ENCODE data around the gene SOSTDC1.

SOSTDC1 gene

GRCh38 chr7:16492513-16493062, 27.1 kb upstream of the SOSTDC1 start:
- CTCF ChIA-PET = no interaction called here
- TF ChIP-seq CTBP1 (IDR thresholded peaks at IDR 0.05; ENCODE audit: borderline replicate concordance) (no peak), HDGF (IDR thresholded peaks at IDR 0.05; ENCODE audit: borderline replicate concordance) (no peak), LEF1 (IDR thresholded peaks at IDR 0.05; ENCODE audit: borderline replicate concordance) (no peak), ZNF384 (IDR thresholded peaks at IDR 0.05) (no peak), ARNT (IDR thresholded peaks at IDR 0.05) (no peak), BHLHE40 (IDR thresholded peaks at IDR 0.05; ENCODE audit: borderline replicate concordance) (no peak), TARDBP (IDR thresholded peaks at IDR 0.05) (no peak), FOXK2 (IDR thresholded peaks at IDR 0.05) (no peak), ELF4 (IDR thresholded peaks at IDR 0.05) (no peak), SUZ12 (IDR thresholded peaks at IDR 0.05) (no peak), SP1 (IDR thresholded peaks at IDR 0.05) (no peak), L3MBTL2 (conservative IDR thresholded peaks at IDR 0.05) (no peak), PKNOX1 (IDR thresholded peaks at IDR 0.05) (no peak), NFRKB (IDR thresholded peaks at IDR 0.05) (no peak)
- POLR2A ChIA-PET = no interaction called here
- DNase-seq (ENCODE audit: extremely low spot score) = no peak

- ChIA-PET POLR2A (no interaction called here), CTCF (no interaction called here)
- no peak for TF ChIP-seq L3MBTL2 (conservative IDR thresholded peaks at IDR 0.05)
- TF ChIP-seq ZNF384 (IDR thresholded peaks at IDR 0.05) = no peak
- no peak for TF ChIP-seq ELF4 (IDR thresholded peaks at IDR 0.05)
- TF ChIP-seq TARDBP (IDR thresholded peaks at IDR 0.05) = no peak
- TF ChIP-seq LEF1 (IDR thresholded peaks at IDR 0.05; ENCODE audit: borderline replicate concordance) = no peak
- no peak for TF ChIP-seq BHLHE40 (IDR thresholded peaks at IDR 0.05; ENCODE audit: borderline replicate concordance)
- no peak for TF ChIP-seq ARNT (IDR thresholded peaks at IDR 0.05)
- TF ChIP-seq FOXM1 (IDR thresholded peaks at IDR 0.05; ENCODE audit: borderline replicate concordance) = no peak
- no peak for TF ChIP-seq SP1 (IDR thresholded peaks at IDR 0.05)
- no peak for TF ChIP-seq SUZ12 (IDR thresholded peaks at IDR 0.05)
- no peak for TF ChIP-seq CTBP1 (IDR thresholded peaks at IDR 0.05; ENCODE audit: borderline replicate concordance)
- no peak for TF ChIP-seq FOXA1 (IDR thresholded peaks at IDR 0.05)
- TF ChIP-seq FOXK2 (IDR thresholded peaks at IDR 0.05) = no peak
- no peak for TF ChIP-seq PKNOX1 (IDR thresholded peaks at IDR 0.05)
- TF ChIP-seq HDGF (IDR thresholded peaks at IDR 0.05; ENCODE audit: borderline replicate concordance) = no peak
- no peak for TF ChIP-seq NFRKB (IDR thresholded peaks at IDR 0.05)
- DNase-seq (ENCODE audit: extremely low spot score) = no peak
These were observed 25.6 kb upstream of the SOSTDC1 start for GRCh38 chr7:16491148-16491547.

DNA sequence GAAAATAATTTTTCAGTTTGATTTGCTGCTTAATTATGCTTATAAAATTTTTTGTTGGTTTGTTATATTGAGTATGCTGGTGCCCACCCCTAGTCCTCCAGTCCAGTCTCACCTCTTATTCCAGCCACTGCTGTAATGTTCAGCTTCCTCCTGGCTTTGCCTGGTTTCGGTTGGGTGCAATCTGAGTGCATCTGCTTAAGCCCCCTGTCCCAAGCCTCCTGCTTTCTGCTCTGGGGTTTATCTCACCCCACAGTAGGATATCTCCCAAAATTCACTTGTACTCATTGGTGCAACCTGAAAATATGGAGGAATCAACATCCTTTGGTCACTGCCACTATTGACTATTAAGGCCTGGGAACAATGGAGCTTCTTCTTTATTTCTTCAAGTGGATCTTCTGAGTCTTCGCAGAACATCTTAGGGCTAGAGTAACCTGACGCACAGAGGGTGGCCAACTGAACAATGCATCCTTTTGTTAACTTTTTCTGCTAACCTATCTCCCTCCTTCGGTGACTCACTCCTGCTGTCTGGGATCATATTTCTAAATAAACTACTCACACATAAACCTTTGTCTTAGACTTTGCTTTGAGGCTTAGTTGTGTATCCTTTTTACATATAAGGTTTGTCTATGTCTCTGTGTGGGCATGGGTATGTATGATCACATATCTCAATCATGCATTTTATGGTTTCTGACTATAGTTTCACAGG, 19.1 kb upstream of the SOSTDC1 start:
- POLR2A ChIA-PET = no interaction called here
- no peak for TF ChIP-seq HDGF (IDR thresholded peaks at IDR 0.05; ENCODE audit: borderline replicate concordance)
- no peak for TF ChIP-seq FOXA1 (IDR thresholded peaks at IDR 0.05)
- no peak for TF ChIP-seq SP1 (IDR thresholded peaks at IDR 0.05)
- TF ChIP-seq L3MBTL2 (conservative IDR thresholded peaks at IDR 0.05) = no peak
- no peak for TF ChIP-seq CTBP1 (IDR thresholded peaks at IDR 0.05; ENCODE audit: borderline replicate concordance)
- TF ChIP-seq FOXM1 (IDR thresholded peaks at IDR 0.05; ENCODE audit: borderline replicate concordance) = no peak
- no peak for TF ChIP-seq BHLHE40 (IDR thresholded peaks at IDR 0.05; ENCODE audit: borderline replicate concordance)
- no peak for TF ChIP-seq ZNF384 (IDR thresholded peaks at IDR 0.05)
- TF ChIP-seq ELF4 (IDR thresholded peaks at IDR 0.05) = no peak
- TF ChIP-seq FOXK2 (IDR thresholded peaks at IDR 0.05) = no peak
- TF ChIP-seq PKNOX1 (IDR thresholded peaks at IDR 0.05) = no peak
- no peak for TF ChIP-seq NFRKB (IDR thresholded peaks at IDR 0.05)
- TF ChIP-seq SUZ12 (IDR thresholded peaks at IDR 0.05) = no peak
- CTCF ChIA-PET = no interaction called here
- DNase-seq (ENCODE audit: extremely low spot score) = peak; percentile 13

DNA sequence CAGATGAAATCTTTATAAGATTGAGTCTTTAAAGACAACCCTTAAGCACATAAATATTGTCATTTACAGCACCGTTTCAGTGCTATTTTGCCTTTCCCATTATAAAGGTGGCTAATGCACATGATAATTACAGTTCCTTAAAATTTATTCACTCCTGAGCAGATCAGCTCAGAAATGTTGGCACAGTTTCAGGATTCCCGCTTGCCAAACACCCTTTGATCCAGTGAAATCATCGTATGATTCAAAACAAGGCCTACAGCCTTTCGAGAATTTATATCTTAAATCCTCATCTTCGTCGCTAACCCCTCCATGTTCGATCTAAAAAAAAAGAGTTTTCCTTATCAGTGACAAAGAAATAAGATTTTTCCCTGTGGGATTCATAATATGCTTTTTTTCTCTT, 14.1 kb upstream of the SOSTDC1 start:
- ChIA-PET CTCF (no interaction called here), POLR2A (no interaction called here)
- TF ChIP-seq FOXM1 (IDR thresholded peaks at IDR 0.05; ENCODE audit: borderline replicate concordance) (no peak), BHLHE40 (IDR thresholded peaks at IDR 0.05; ENCODE audit: borderline replicate concordance) (no peak), SUZ12 (IDR thresholded peaks at IDR 0.05) (no peak)
- no peak for DNase-seq (ENCODE audit: extremely low spot score)

DNA sequence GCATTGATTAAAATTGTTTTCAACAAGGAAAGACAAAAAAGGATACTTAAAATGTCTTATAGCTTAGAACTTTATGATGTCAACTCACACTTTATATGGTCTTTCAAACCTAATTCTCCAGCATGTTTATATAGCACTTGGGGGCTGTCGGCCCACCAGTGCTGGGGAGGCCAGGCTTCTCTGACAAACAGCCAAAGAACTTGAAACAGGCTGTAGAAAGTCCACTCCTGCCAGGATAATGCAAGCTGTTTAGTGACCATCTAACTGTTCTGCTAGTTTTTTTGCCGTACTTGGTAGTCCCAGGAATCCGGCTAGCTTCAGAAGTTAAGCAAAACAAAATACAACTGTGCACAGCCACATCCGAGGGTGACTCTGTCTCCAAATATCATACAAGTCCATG, 13.6 kb upstream of the SOSTDC1 start:
- CTCF ChIA-PET = no interaction called here
- no peak for DNase-seq (ENCODE audit: extremely low spot score)
- POLR2A ChIA-PET = no interaction called here
- no peak for TF ChIP-seq FOXK2 (IDR thresholded peaks at IDR 0.05)
- no peak for TF ChIP-seq L3MBTL2 (conservative IDR thresholded peaks at IDR 0.05)
- TF ChIP-seq FOXM1 (IDR thresholded peaks at IDR 0.05; ENCODE audit: borderline replicate concordance) = no peak
- TF ChIP-seq LEF1 (IDR thresholded peaks at IDR 0.05; ENCODE audit: borderline replicate concordance) = no peak
- TF ChIP-seq ELF4 (IDR thresholded peaks at IDR 0.05) = no peak
- no peak for TF ChIP-seq ARNT (IDR thresholded peaks at IDR 0.05)
- no peak for TF ChIP-seq PKNOX1 (IDR thresholded peaks at IDR 0.05)
- no peak for TF ChIP-seq BHLHE40 (IDR thresholded peaks at IDR 0.05; ENCODE audit: borderline replicate concordance)
- no peak for TF ChIP-seq FOXA1 (IDR thresholded peaks at IDR 0.05)
- TF ChIP-seq HDGF (IDR thresholded peaks at IDR 0.05; ENCODE audit: borderline replicate concordance) = no peak
- TF ChIP-seq SUZ12 (IDR thresholded peaks at IDR 0.05) = no peak
- no peak for TF ChIP-seq ZNF384 (IDR thresholded peaks at IDR 0.05)
- TF ChIP-seq NFRKB (IDR thresholded peaks at IDR 0.05) = no peak
- TF ChIP-seq TARDBP (IDR thresholded peaks at IDR 0.05) = no peak
- TF ChIP-seq CTBP1 (IDR thresholded peaks at IDR 0.05; ENCODE audit: borderline replicate concordance) = no peak
- no peak for TF ChIP-seq SP1 (IDR thresholded peaks at IDR 0.05)

Data from HEK293T (cell line).